G401 (cell line): Measurements from ENCODE around the gene PHACTR4. TPM values are rescaled to one million over a fixed set of nuclear protein-coding genes. Genes with fewer than 3 reads are reported as not detected.
A peak's percentile ranks its signal among the peaks of the same experiment; 100 is the strongest.
"Not testable (repeated sequence)": the region's sequence is repeated elsewhere in the genome, so short reads cannot be mapped to it uniquely, and the experiment has no call there.

Source experiments
- DNase-seq: peaks from one replicate; pipeline ENCODE4 v3.0.0-alpha.2; 2015; ENCODE audit warnings: low spot score
- in situ Hi-C: cut with HindIII; loops from 2 replicates; pipeline ENCODE4 v1.10.0; 2016; ENCODE audit warnings: low sequenced_read_pairs, mixed read lengths
- total RNA-seq: library from RNA; depleted of rRNA; stranded (reverse); fragments of >200 nt; shearing (Covaris generic); gene quantifications from 2 replicates; pipeline ENCODE4 v1.2.3, GENCODE V29; 2014

Gene PHACTR4
- total RNA-seq, 1 experiment from 2014 or later, result 4.8 TPM

GRCh38 chr1:28417926-28418637 is 48.5 kb downstream of the PHACTR4 start:
- DNase-seq, result no peak
- in situ Hi-C loops, result no loop called here

- in situ Hi-C loops, result no loop called here
- DNase-seq, result no peak
These were observed 52.2 kb downstream of the PHACTR4 start for GRCh38 chr1:28421744-28422143.

- in situ Hi-C loops, result no loop called here
- DNase-seq, result no peak
These were observed 57.3 kb downstream of the PHACTR4 start for GRCh38 chr1:28426831-28427230.

GRCh38 chr1:28428012-28428411 is 58.5 kb downstream of the PHACTR4 start:
- in situ Hi-C loops, result no loop called here

GRCh38 chr1:28428990-28429520 is 59.5 kb downstream of the PHACTR4 start:
- no peak for DNase-seq
- in situ Hi-C loops, result no loop called here

More at GRCh38 chr1:28428012-28428411, 58.5 kb downstream of the PHACTR4 start:
- DNase-seq, result no peak

GRCh38 chr1:28436211-28436769 is 66.8 kb downstream of the PHACTR4 start:
- no peak for DNase-seq
- in situ Hi-C loops, result no loop called here

- in situ Hi-C loops, result no loop called here
- DNase-seq, result no peak
These were observed 67.9 kb downstream of the PHACTR4 start for GRCh38 chr1:28437264-28437923.

GRCh38 chr1:28437924-28438699 is 68.6 kb downstream of the PHACTR4 start:
- peak; percentile 45 for DNase-seq
- in situ Hi-C loops, result no loop called here

GRCh38 chr1:28439320-28439719 is 69.8 kb downstream of the PHACTR4 start:
- in situ Hi-C loops, result no loop called here

GRCh38 chr1:28441674-28442073 is 72.1 kb downstream of the PHACTR4 start:
- no peak for DNase-seq
- in situ Hi-C loops, result no loop called here

More at GRCh38 chr1:28439320-28439719, 69.8 kb downstream of the PHACTR4 start:
- no peak for DNase-seq

GRCh38 chr1:28443550-28443949 is 74.0 kb downstream of the PHACTR4 start:
- in situ Hi-C loops, result no loop called here
- no peak for DNase-seq

- in situ Hi-C loops, result no loop called here
- no peak for DNase-seq
These were observed 78.1 kb downstream of the PHACTR4 start for GRCh38 chr1:28447679-28448078.

- DNase-seq, in situ Hi-C loops: not testable (repeated sequence)
These were observed 78.6 kb downstream of the PHACTR4 start for GRCh38 chr1:28448094-28448611.

- DNase-seq, result no peak
These were observed 80.4 kb downstream of the PHACTR4 start for GRCh38 chr1:28449904-28450303.

GRCh38 chr1:28450561-28450960 is 81.0 kb downstream of the PHACTR4 start:
- DNase-seq, result no peak
- in situ Hi-C loops, result loop anchor here (25.0 kb wide), 1 partner anchor 162 kb away; no protein-coding TSS in a partner anchor

More at GRCh38 chr1:28449904-28450303, 80.4 kb downstream of the PHACTR4 start:
- in situ Hi-C loops, result loop anchor here (25.0 kb wide), 1 partner anchor 162 kb away; no protein-coding TSS in a partner anchor

- no peak for DNase-seq
- in situ Hi-C loops, result loop anchor here (25.0 kb wide), 1 partner anchor 161 kb away; no protein-coding TSS in a partner anchor
These were observed 81.5 kb downstream of the PHACTR4 start for GRCh38 chr1:28451011-28451410.

GRCh38 chr1:28456078-28456477 is 86.5 kb downstream of the PHACTR4 start:
- in situ Hi-C loops, result loop anchor here (25.0 kb wide), 1 partner anchor 156 kb away; no protein-coding TSS in a partner anchor
- no peak for DNase-seq

- in situ Hi-C loops, result loop anchor here (25.0 kb wide), 1 partner anchor 155 kb away; no protein-coding TSS in a partner anchor
These were observed 88.1 kb downstream of the PHACTR4 start for GRCh38 chr1:28457678-28458077.

More at GRCh38 chr1:28457678-28458077, 88.1 kb downstream of the PHACTR4 start:
- no peak for DNase-seq
